HG03095 (cell line): ENCODE measurements around the gene WSB2.

Experiments
- ATAC-seq: cut with Tn5 transposase; IDR thresholded peaks from one replicate; pipeline ENCODE4 v1.9.1; 2021; ENCODE audit warnings: moderate library complexity; ENCODE audit not compliant: unreplicated experiment

Gene WSB2

GRCh38 chr12:117998719-117999118 is 62.3 kb downstream of the WSB2 start:
- ATAC-seq = no peak

- ATAC-seq = no peak
Observed at GRCh38 chr12:117994551-117995438, 66.2 kb downstream of the WSB2 start.

- ATAC-seq = no peak
Observed at GRCh38 chr12:117986705-117987469, 74.1 kb downstream of the WSB2 start.

GRCh38 chr12:117985182-117985581 is 75.8 kb downstream of the WSB2 start:
- no peak for ATAC-seq
